Measurements from ENCODE around the gene PEX13.
A peak's percentile ranks its signal among the peaks of the same experiment; 100 is the strongest.

Gene PEX13

GRCh38 chr2:61044636-61045035, 27.1 kb downstream of the PEX13 start:
- no peaks in the 10 kb centered on the region for H3K27me3 ChIP-seq (ENCODE audit: insufficient read depth, insufficient read length)
- no peak for DNase-seq (ENCODE audit: low read depth, low spot score)
- no peak overlapping the region for H3K4me3 ChIP-seq (ENCODE audit: insufficient read length, low read depth)
- H3K9ac ChIP-seq (ENCODE audit: insufficient read length, low read depth) = no peak overlapping the region
- no peaks in the 10 kb centered on the region for H3K4me1 ChIP-seq (ENCODE audit: insufficient read depth, insufficient read length)
- H3K36me3 ChIP-seq (ENCODE audit: insufficient read depth, insufficient read length, low read length) = peaks cover 19% of the 10 kb centered on the region
- H3K9me3 ChIP-seq (ENCODE audit: insufficient read depth, low read length) = no peaks in the 10 kb centered on the region
- no peak for TF ChIP-seq SUZ12 (IDR thresholded peaks at IDR 0.05; ENCODE audit: extremely low read depth, insufficient read depth, insufficient read length)
- TF ChIP-seq YY1 (IDR thresholded peaks at IDR 0.05; ENCODE audit: insufficient read depth, insufficient read length) = no peak
- TF ChIP-seq ZNF274 (IDR thresholded peaks at IDR 0.05; ENCODE audit: low read depth, low read length) = no peak

DNA sequence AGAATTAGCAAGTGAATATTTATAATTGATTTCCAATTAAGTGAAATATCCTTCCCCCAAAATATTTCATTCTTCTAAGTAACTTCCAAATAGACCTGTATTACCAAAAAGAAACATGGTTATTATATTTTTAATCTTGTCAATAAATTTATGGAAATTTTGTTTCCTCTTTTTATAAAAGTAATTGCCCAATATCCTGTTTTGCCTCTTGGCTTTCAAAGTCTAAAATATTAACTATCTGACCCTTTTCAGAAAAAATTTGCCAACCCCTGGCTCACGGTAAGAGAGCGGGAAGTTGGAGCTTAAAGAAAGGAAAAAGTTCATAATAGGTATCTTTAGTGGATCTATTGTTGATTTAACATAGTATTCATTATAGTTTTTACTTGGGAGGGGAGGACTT, 27.7 kb downstream of the PEX13 start:
- no peaks in the 10 kb centered on the region for H3K4me1 ChIP-seq (ENCODE audit: insufficient read depth, insufficient read length)
- no peak for DNase-seq (ENCODE audit: low read depth, low spot score)
- no peaks in the 10 kb centered on the region for H3K9me3 ChIP-seq (ENCODE audit: insufficient read depth, low read length)
- H3K9ac ChIP-seq (ENCODE audit: insufficient read length, low read depth) = no peak overlapping the region
- no peaks in the 10 kb centered on the region for H3K27me3 ChIP-seq (ENCODE audit: insufficient read depth, insufficient read length)
- peaks cover 19% of the 10 kb centered on the region for H3K36me3 ChIP-seq (ENCODE audit: insufficient read depth, insufficient read length, low read length)
- H3K4me3 ChIP-seq (ENCODE audit: insufficient read length, low read depth) = no peak overlapping the region
- no peak for TF ChIP-seq SUZ12 (IDR thresholded peaks at IDR 0.05; ENCODE audit: extremely low read depth, insufficient read depth, insufficient read length)
- TF ChIP-seq YY1 (IDR thresholded peaks at IDR 0.05; ENCODE audit: insufficient read depth, insufficient read length) = no peak
- no peak for TF ChIP-seq ZNF274 (IDR thresholded peaks at IDR 0.05; ENCODE audit: low read depth, low read length)

- Histone ChIP-seq H3K4me1 (ENCODE audit: insufficient read depth, insufficient read length) (no peaks in the 10 kb centered on the region), H3K9ac (ENCODE audit: insufficient read length, low read depth) (no peak overlapping the region), H3K4me3 (ENCODE audit: insufficient read length, low read depth) (no peak overlapping the region), H3K27me3 (ENCODE audit: insufficient read depth, insufficient read length) (no peaks in the 10 kb centered on the region), H3K9me3 (ENCODE audit: insufficient read depth, low read length) (no peaks in the 10 kb centered on the region), H3K36me3 (ENCODE audit: insufficient read depth, insufficient read length, low read length) (peaks cover 21% of the 10 kb centered on the region)
- no peak for DNase-seq (ENCODE audit: low read depth, low spot score)
- TF ChIP-seq SUZ12 (IDR thresholded peaks at IDR 0.05; ENCODE audit: extremely low read depth, insufficient read depth, insufficient read length) (no peak), ZNF274 (IDR thresholded peaks at IDR 0.05; ENCODE audit: low read depth, low read length) (no peak)
Measured at GRCh38 chr2:61045999-61046398, 28.5 kb downstream of the PEX13 start.

DNA sequence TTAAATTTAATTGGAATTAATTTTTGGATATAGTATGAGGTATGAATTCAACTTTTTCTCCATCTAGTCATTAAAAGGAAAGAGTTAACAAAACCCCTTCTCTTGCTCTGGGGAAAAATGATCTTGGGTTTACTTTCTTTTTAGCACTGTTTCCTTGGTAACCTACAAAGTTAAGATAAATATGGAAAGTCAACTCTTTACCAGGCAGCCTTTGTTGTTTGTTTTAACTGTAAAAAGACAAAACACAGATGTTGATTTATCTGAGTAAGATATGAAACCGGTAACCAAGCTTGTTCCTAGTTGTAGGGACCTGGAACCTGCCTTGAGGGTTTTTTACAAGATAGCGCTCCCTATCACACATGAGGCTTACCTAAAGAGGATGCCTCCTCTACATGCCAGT, 38.0 kb downstream of the PEX13 start:
- no peak for TF ChIP-seq SUZ12 (IDR thresholded peaks at IDR 0.05; ENCODE audit: extremely low read depth, insufficient read depth, insufficient read length)
- no peak for TF ChIP-seq ZNF274 (IDR thresholded peaks at IDR 0.05; ENCODE audit: low read depth, low read length)
- no peak for TF ChIP-seq YY1 (IDR thresholded peaks at IDR 0.05; ENCODE audit: insufficient read depth, insufficient read length)
- H3K9me3 ChIP-seq (ENCODE audit: insufficient read depth, low read length) = no peaks in the 10 kb centered on the region
- peaks cover 6% of the 10 kb centered on the region for H3K36me3 ChIP-seq (ENCODE audit: insufficient read depth, insufficient read length, low read length)
- no peaks in the 10 kb centered on the region for H3K27me3 ChIP-seq (ENCODE audit: insufficient read depth, insufficient read length)
- H3K9ac ChIP-seq (ENCODE audit: insufficient read length, low read depth) = no peak overlapping the region
- H3K4me1 ChIP-seq (ENCODE audit: insufficient read depth, insufficient read length) = no peaks in the 10 kb centered on the region
- no peak for DNase-seq (ENCODE audit: low read depth, low spot score)
- H3K4me3 ChIP-seq (ENCODE audit: insufficient read length, low read depth) = no peak overlapping the region

DNA sequence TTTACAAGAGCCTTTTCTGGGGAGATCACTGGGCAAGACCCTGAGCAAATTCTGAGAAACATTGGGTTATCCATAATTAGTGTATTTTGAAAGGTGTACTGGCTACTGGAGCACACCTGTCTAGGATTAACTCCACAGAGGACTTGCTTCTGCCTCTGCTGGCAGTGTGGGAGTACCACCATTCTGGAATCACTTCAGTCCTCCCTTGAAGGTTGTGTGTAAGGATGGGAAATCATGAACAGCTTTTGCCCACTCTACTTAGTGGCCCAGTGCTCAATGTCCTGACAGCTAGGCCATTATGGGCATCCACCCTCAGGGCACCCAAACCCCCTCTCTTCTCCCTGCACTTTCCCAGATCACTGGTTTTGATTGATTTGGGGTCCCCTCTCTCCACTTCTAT, 40.0 kb downstream of the PEX13 start:
- no peak for DNase-seq (ENCODE audit: low read depth, low spot score)
- peaks cover 3% of the 10 kb centered on the region for H3K36me3 ChIP-seq (ENCODE audit: insufficient read depth, insufficient read length, low read length)

GRCh38 chr2:61059382-61059781, 41.9 kb downstream of the PEX13 start:
- Histone ChIP-seq H3K27me3 (ENCODE audit: insufficient read depth, insufficient read length) (no peaks in the 10 kb centered on the region), H3K4me1 (ENCODE audit: insufficient read depth, insufficient read length) (no peaks in the 10 kb centered on the region), H3K9me3 (ENCODE audit: insufficient read depth, low read length) (no peaks in the 10 kb centered on the region), H3K36me3 (ENCODE audit: insufficient read depth, insufficient read length, low read length) (peaks cover 3% of the 10 kb centered on the region), H3K4me3 (ENCODE audit: insufficient read length, low read depth) (no peak overlapping the region), H3K9ac (ENCODE audit: insufficient read length, low read depth) (no peak overlapping the region)
- DNase-seq (ENCODE audit: low read depth, low spot score) = no peak
- TF ChIP-seq YY1 (IDR thresholded peaks at IDR 0.05; ENCODE audit: insufficient read depth, insufficient read length) = no peak
- TF ChIP-seq ZNF274 (IDR thresholded peaks at IDR 0.05; ENCODE audit: low read depth, low read length) = no peak

More for the DNA sequence above, 40.0 kb downstream of the PEX13 start:
- Histone ChIP-seq H3K9ac (ENCODE audit: insufficient read length, low read depth) (no peak overlapping the region), H3K4me3 (ENCODE audit: insufficient read length, low read depth) (no peak overlapping the region), H3K9me3 (ENCODE audit: insufficient read depth, low read length) (no peaks in the 10 kb centered on the region), H3K27me3 (ENCODE audit: insufficient read depth, insufficient read length) (no peaks in the 10 kb centered on the region), H3K4me1 (ENCODE audit: insufficient read depth, insufficient read length) (no peaks in the 10 kb centered on the region)
- TF ChIP-seq YY1 (IDR thresholded peaks at IDR 0.05; ENCODE audit: insufficient read depth, insufficient read length) (no peak), ZNF274 (IDR thresholded peaks at IDR 0.05; ENCODE audit: low read depth, low read length) (no peak), SUZ12 (IDR thresholded peaks at IDR 0.05; ENCODE audit: extremely low read depth, insufficient read depth, insufficient read length) (no peak)

DNA sequence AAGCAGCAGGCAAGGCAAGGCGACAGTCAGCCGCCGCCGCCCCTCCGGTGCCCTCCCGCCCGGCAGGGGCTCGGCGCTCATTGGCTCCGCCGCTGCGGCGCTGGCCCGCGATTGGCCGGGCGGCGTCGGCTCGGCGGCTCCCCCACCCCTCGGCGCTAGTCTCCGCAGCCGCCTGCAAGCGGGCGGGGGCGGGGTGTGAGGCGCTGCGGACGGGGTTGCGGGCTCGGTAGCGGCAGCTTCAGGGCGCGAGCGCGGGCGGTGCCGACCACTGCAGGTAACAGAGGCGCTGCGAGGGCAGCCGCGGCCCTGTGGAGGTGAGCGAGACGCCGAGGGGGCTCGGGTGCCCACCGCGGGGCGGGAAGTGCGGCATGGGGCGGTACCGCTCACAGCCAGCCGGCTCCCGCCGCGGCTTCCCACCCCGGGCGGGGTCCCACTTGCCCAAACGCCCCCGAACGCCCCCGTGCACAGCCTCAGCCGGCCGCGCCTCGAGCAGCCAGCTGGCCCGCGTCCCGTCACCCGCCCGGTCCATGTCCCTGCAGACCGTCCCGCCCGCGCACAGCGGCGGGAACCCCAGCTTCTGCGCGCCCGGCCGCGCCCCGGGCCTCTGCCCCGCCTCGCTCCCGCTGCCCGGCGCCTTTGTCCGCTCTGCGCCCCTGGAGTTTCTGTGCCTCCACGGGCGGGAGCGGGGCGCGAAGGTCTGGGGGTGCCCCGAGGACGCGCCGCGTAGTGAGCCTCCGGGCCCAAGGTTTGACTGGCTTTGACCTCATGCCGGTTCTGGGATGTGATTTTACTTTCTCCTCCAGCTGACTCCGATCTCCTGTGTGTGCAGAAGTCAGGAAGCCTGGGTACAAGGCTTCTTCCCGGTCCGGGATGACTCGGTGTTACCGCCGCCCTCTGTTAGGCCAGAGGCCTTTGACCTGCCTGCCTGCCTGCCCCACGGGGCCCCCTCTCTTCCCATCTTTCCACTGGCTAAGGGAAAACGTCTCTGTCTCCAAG, 48.5 kb downstream of the PEX13 start, which contains the start of gene SANBR:
SANBR (plus strand) TSS at position 158 of the 996 bp plus-strand sequence. CDS start 4,480 bp downstream, outside the sequence.
- no peaks in the 10 kb centered on the region for H3K27me3 ChIP-seq (ENCODE audit: insufficient read depth, insufficient read length)
- peak; percentile 88 for DNase-seq (ENCODE audit: low read depth, low spot score)
- H3K4me3 ChIP-seq (ENCODE audit: insufficient read length, low read depth) = peak within 1 kb of the TSS; percentile 68
- no peaks in the 10 kb centered on the region for H3K9me3 ChIP-seq (ENCODE audit: insufficient read depth, low read length)
- no peaks in the 10 kb centered on the region for H3K4me1 ChIP-seq (ENCODE audit: insufficient read depth, insufficient read length)
- H3K36me3 ChIP-seq (ENCODE audit: insufficient read depth, insufficient read length, low read length) = peaks cover 23% of the 10 kb centered on the region
- TF ChIP-seq YY1 (IDR thresholded peaks at IDR 0.05; ENCODE audit: insufficient read depth, insufficient read length) (no peak), ZNF274 (IDR thresholded peaks at IDR 0.05; ENCODE audit: low read depth, low read length) (no peak), SUZ12 (IDR thresholded peaks at IDR 0.05; ENCODE audit: extremely low read depth, insufficient read depth, insufficient read length) (no peak)
- peak within 1 kb of the TSS; percentile 85 for H3K9ac ChIP-seq (ENCODE audit: insufficient read length, low read depth)

All from NT2/D1 (cell line).